GM13977 (cell line): ENCODE measurements around the gene VEGFB.
A peak's percentile ranks its signal among the peaks of the same experiment; 100 is the strongest.

Experiments used
- DNase-seq: peaks from one replicate; pipeline ENCODE4 v3.0.0; 2012; ENCODE audit warnings: low spot score
- CTCF ChIP-seq: IDR thresholded peaks from 2 replicates; pipeline ENCODE4 v1.5.1; 2012; ENCODE audit warnings: mild to moderate bottlenecking, control low read depth; ENCODE audit not compliant: insufficient read depth; ENCODE audit errors: extremely low read depth, missing control alignments
- in situ Hi-C: fragments of 300-500 bp; cut with MboI; formaldehyde crosslinking; loops from one replicate; pipeline ENCODE4 v1.12.0; 2022; ENCODE audit warnings: low sequenced_read_pairs, low pct_unique_long_range_greater_than_20kb, mixed read lengths, inconsistent platforms; ENCODE audit not compliant: unreplicated experiment

VEGFB gene

DNA sequence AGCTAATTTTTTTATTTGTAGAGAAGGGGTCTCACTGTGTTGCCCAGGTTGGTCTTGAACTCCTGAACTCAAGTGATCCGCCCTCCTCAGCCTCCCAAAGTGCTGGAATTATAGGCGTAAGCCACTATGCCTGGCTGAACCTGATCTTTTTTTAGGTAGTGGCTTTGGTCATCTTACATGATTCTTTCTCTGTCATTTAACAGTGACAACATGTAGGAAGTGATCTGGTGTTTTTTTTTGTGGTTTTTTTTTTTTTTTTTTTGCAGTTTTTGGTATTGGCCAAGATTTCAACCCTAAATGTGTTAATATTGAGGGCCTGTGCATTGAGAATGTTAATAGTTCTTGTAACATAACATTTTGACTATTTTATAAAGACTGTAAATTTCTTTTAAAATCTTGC is 35.9 kb upstream of the VEGFB start:
- TF ChIP-seq CTCF, result no peak
- in situ Hi-C loops, result no loop called here
- no peak for DNase-seq

DNA sequence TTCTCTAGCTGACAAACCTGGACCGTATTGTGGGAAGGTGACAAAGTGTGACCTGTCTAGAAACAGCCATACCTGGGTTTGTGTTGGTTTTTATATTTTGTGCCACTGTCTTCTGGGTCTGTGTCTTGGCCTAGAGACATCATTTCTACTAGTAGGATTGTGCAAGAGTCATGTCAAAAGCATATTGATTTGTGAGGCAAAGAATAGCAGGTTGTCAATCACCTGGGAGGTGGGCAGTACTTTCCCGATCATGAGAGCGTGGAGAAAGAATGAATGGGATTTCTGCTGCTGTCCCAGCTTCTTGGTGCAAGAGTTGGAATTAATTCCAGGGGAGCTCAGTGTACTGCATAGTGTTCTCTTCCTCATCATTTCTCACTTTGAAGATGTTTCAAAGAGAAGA is 32.8 kb upstream of the VEGFB start:
- in situ Hi-C loops, result no loop called here
- no peak for TF ChIP-seq CTCF
- DNase-seq, result no peak

GRCh38 chr11:64202992-64203391 is 31.4 kb upstream of the VEGFB start:
- in situ Hi-C loops, result no loop called here
- TF ChIP-seq CTCF, result no peak
- no peak for DNase-seq

DNA sequence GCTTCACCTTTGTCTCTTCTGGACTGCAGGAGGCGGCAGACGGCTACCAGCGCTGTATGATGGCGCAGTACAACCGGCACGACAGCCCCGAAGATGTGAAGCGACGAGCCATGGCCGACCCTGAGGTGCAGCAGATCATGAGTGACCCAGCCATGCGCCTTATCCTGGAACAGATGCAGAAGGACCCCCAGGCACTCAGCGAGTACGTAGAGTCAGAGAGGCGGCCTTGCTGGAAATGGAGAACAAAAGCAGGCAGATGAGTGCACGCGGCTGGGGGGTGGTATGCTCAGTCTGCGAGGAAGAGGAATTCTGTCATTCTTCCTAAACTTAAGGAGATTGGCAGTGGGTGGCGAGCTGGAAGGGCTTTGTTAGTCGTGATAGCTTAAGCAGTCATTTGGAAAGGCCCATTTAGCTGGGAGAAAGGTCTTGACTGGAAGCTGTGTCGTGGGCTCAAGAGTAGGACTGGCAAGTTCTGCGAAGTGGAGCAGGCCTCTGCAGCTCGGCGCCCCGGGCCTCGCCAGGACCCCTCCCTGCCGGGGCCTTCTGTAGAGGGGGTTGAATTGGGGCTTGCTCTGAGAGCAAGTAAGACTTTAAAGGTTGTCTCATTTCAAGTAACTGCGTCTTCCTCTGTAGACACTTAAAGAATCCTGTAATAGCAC is 30.8 kb upstream of the VEGFB start:
- no peak for DNase-seq
- in situ Hi-C loops, result no loop called here
- TF ChIP-seq CTCF, result no peak

GRCh38 chr11:64204080-64204440 is 30.3 kb upstream of the VEGFB start:
- in situ Hi-C loops, result no loop called here
- DNase-seq, result no peak
- TF ChIP-seq CTCF, result no peak

DNA sequence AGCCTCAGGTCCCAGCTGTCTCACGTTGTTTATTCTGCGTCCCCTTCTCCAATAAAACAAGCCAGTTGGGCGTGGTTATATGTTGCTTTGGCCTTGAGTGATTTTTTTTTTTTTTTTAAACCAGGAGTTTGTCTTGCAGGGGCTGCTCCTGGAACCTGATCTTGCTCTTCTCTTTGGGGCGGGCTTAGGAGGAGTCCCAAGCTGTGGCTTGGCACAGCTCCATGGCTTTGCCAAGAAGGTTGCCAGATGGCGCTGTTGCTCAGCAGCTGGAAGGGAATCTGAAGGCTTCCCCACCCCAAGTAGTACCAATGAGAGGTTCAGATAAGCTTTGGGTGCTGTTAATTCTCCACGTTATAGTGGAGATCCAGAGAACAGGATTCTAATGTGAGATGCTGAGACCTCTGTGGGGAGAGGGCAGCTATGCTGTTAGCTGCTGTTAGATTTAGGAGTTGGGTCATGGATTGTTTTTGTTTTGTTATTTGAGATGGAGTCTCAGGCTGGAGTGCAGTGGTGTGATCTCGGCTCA is 29.9 kb upstream of the VEGFB start:
- in situ Hi-C loops, result no loop called here
- peak; percentile 79 for DNase-seq
- TF ChIP-seq CTCF, result peak; percentile 73
